NCI-H187 treated with DMSO at 0.1 percent for 48 hours (cell line): Measurements from ENCODE around the gene KCTD10.

Experiments used
- DNase-seq: peaks from one replicate; lab custom pipeline; 2025; lab: John Stamatoyannopoulos, UW

KCTD10 gene

GRCh38 chr12:109494348-109494881 lies 17.3 kb upstream of the KCTD10 start:
- no peak for DNase-seq

- DNase-seq, result no peak
These were observed 16.8 kb upstream of the KCTD10 start for GRCh38 chr12:109493938-109494337.

- no peak for DNase-seq
These were observed 16.0 kb upstream of the KCTD10 start for GRCh38 chr12:109493090-109493489.

- DNase-seq, result no peak
These were observed 15.3 kb upstream of the KCTD10 start for GRCh38 chr12:109492371-109492770.

- DNase-seq, result no peak
These were observed 14.6 kb upstream of the KCTD10 start for GRCh38 chr12:109491671-109492070.

- no peak for DNase-seq
These were observed 13.0 kb upstream of the KCTD10 start for GRCh38 chr12:109489955-109490565.

- no peak for DNase-seq
These were observed 12.2 kb upstream of the KCTD10 start for GRCh38 chr12:109489016-109489954.

GRCh38 chr12:109488051-109488665 lies 11.1 kb upstream of the KCTD10 start:
- DNase-seq, result no peak

GRCh38 chr12:109487181-109488050 lies 10.3 kb upstream of the KCTD10 start:
- no peak for DNase-seq

GRCh38 chr12:109485201-109485600 lies 8.1 kb upstream of the KCTD10 start:
- no peak for DNase-seq

GRCh38 chr12:109483346-109483745 lies 6.2 kb upstream of the KCTD10 start:
- DNase-seq, result no peak

GRCh38 chr12:109482894-109483293 lies 5.8 kb upstream of the KCTD10 start:
- no peak for DNase-seq

- DNase-seq, result no peak
These were observed 5.4 kb upstream of the KCTD10 start for GRCh38 chr12:109482491-109482890.

- no peak for DNase-seq
These were observed 4.8 kb upstream of the KCTD10 start for GRCh38 chr12:109481863-109482262.

- DNase-seq, result no peak
These were observed 3.3 kb upstream of the KCTD10 start for GRCh38 chr12:109480356-109480755.

GRCh38 chr12:109479761-109480160 lies 2.7 kb upstream of the KCTD10 start:
- DNase-seq, result no peak

- no peak for DNase-seq
These were observed 839 bp upstream of the KCTD10 start for GRCh38 chr12:109477963-109478315.

- DNase-seq, result no peak
These were observed 304 bp downstream of the KCTD10 start for GRCh38 chr12:109476807-109477184.

GRCh38 chr12:109475993-109476806 lies 900 bp downstream of the KCTD10 start:
- no peak for DNase-seq

- DNase-seq, result no peak
These were observed 2.0 kb downstream of the KCTD10 start for GRCh38 chr12:109475121-109475520.
